HG03432 (cell line): ENCODE measurements around the gene CEND1.
"Not testable (repeated sequence)": the region's sequence is repeated elsewhere in the genome, so short reads cannot be mapped to it uniquely, and the experiment has no call there.

Experiments
- ATAC-seq: cut with Tn5 transposase; IDR thresholded peaks from one replicate; pipeline ENCODE4 v1.9.1; 2021; ENCODE audit warnings: mild to moderate bottlenecking, moderate library complexity; ENCODE audit not compliant: unreplicated experiment

CEND1 gene

DNA sequence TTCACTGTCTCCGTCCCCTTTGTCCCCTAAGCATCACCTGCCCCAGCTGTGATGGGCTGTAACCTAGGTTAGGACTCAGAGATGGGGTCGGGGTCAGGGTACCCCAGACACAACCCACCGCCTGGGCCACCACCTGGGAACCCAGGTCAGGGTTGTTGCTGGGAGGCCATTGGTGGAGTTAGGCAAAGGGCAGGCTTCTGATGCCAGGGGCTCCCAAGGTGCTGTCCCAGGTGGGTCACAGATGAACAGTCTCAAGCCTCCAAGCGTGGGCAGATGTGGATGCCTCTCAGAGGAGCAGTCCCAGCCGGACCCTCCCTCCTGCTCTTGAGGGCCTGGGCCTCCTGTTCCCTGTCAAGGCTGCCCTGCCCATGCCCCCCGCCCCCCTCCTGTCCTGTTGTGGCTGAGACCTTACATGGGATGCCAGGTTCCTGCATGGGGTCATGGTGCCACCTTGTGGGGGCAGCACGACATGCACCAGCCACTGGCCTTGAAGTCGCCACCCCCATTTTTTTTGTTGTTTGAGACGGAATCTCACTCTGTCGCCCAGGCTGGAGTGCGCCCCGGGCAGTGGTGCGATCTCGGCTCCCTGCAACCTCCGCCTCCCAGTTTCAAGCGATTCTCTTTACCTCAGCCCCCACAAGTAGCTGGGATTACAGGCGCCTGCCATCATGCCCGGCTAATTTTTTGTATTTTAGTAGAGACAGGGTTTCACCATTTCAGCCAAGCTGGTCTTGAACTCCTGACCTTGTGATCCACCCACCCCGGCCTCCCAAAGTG lies 24.7 kb downstream of the CEND1 start:
- ATAC-seq, result no peak

DNA sequence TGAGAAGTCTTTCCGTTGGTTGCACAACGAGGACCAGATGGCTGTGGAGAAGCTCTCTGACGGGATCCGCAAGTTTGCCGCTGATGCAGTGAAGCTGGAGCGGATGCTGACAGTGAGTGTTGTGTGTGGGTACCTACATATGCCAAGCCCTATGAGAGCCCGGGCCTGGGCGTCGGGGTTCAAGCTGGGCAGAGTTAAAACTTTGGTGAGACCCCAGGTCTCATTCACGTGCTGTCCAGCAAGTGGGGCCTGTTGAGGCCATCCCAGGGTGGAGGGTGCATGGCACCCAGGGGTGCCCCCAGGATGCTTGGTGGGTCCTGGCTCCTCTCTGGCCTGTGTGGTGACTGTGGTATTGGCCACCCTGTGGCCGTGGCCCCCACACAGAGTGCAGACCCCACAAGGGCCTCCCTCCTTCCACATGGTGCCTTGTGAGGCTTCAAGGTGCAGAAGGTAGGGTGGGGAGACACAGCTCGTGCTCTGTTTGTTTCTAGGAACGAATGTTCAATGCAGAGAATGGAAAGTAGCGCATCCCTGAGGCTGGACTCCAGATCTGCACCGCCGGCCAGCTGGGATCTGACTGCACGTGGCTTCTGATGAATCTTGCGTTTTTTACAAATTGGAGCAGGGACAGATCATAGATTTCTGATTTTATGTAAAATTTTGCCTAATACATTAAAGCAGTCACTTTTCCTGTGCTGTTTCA lies 25.4 kb downstream of the CEND1 start:
- ATAC-seq, result no peak

- no peak for ATAC-seq
These were observed 26.2 kb downstream of the CEND1 start for GRCh38 chr11:763549-764321.

- ATAC-seq, result no peak
These were observed 26.8 kb downstream of the CEND1 start for GRCh38 chr11:763073-763463.

DNA sequence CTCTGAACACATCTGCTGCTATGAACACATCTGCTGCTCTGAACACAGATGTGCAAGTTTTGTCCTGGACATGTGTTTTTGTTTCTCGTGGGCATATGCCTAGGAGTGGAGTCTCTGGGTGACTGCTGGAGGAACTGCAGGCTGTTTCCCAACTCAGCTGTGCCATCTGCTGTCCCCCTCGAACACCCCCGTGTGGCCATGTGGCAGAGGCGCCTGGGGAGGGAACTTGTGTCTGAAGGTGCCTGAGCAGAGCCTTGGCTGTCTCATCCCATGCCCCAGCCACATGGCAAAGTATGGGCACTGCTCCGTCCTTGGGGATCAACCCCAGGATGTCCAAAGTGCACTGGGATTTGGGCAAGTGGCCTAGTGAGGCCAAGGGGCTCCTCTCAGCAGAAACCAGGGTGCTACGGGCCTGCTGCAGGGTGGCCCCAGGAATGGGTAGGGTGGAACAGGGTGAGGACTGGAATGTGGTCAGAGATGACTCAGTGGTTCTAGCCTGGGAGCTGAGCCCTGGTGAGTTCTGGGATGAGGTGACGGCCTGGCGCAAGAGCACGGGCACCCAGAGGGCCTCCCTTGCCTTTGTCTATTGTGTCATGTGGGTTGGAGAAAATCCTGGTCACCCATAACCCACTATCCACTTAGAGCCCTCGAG lies 27.3 kb downstream of the CEND1 start:
- no peak for ATAC-seq

GRCh38 chr11:761526-762108 lies 28.3 kb downstream of the CEND1 start:
- no peak for ATAC-seq

DNA sequence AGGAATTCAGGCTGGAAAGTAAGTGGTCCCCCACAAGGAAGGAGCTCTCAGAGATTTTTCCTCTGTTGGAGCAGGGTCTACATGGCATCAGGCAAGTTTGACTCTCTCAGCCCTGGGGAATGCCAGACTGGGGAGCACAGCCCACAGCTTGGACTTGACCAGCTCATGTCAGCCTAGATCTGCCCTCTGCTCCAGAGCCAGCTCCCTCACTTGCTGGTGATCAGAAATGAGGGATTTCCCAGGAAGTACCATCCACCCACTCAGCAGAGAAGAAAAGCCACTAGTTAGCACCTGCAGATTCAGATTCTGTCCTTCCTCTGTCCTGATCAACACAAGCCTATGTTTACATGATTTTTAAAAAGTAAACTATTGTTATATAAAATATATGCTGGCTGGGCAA lies 29.7 kb downstream of the CEND1 start:
- ATAC-seq, result no peak

DNA sequence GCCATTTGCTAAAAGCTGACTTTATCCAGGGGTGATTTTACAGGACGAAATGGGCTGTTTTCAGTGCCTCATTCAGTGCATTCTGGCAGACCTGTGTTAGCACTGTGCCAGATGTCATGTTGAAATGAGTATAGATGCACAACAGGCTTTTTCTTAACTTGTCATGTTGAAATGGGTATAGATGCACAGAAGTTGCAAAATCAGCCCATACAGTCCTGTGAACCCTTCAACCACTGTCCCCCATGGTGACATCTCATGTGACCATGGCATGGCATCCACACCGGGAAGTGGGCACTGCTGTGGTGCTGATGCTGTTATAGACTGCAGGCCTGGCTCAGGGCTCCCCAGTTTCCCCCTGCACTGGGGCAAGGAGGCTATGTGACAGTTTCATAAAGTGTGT lies 40.2 kb downstream of the CEND1 start:
- ATAC-seq, result no peak

GRCh38 chr11:748007-748359 lies 41.9 kb downstream of the CEND1 start:
- peak; percentile 1 for ATAC-seq

DNA sequence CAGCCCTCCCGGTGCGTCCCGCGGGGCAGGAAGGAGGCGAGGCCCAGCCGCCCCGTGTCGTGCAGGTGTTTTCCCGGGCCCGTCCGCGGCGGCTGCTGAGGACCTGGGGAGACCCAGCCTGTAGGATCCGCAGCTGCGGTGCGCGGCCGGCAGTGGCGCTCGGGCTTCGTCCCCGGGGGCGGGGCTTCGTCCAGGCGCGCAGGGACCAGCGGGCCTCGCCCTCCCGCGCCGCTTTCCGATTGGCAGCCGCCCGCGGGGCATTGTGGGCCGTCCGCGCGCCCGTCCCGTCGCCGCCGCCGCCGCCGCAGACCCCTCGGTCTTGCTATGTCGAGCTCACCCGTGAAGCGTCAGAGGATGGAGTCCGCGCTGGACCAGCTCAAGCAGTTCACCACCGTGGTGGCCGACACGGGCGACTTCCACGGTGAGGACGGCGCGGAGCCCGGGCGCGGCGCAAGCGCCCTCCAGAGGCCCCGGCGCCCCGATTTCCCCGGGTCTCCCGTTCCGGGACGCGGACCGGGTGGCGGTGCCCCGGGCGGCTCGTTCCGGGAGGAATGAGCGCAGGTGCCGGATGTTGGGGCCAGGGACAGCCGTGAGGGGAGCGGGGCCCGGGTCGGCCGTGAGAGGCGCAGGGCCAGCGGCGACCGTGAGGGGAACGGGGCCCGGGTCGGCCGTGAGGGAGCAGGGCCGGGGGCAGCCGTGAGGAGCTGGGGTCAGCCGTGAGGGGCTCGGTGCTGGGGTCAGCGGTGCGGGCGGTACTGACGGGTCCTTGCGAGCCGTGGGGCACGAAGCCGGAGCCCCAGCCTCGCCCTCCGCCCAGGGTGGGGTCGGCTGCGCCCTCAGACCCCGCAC lies 42.5 kb downstream of the CEND1 start, which contains the start of gene TALDO1:
Gene TALDO1, plus strand, starts transcription at position 307 of the 849 bp plus-strand sequence. Its CDS starts 18 bp downstream, at position 325.
- peak; percentile 93 for ATAC-seq

- ATAC-seq, result peak; percentile 26
These were observed 43.4 kb downstream of the CEND1 start for GRCh38 chr11:746289-747157.

DNA sequence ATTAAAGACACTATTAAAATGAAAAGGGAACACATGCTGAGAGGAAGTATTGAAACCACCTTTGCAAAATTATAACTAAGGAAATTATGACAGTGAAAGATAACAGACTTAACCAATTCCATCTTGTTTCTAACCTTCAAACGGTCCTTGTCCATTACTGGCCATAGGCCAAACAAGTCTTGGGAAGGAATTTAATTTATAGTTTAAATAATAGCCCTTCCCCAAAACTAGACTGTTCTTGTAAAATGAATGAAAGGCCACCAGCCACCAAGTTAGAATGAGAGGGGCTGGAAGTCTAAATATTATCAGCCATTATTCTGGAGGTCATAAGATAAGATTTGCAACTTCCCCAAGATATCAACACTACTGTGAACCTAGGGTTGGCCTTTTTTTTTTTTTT lies 44.5 kb downstream of the CEND1 start:
- ATAC-seq, result no peak

GRCh38 chr11:742571-743201 lies 47.2 kb downstream of the CEND1 start:
- ATAC-seq, result no peak

GRCh38 chr11:742156-742546 lies 47.7 kb downstream of the CEND1 start:
- no peak for ATAC-seq

DNA sequence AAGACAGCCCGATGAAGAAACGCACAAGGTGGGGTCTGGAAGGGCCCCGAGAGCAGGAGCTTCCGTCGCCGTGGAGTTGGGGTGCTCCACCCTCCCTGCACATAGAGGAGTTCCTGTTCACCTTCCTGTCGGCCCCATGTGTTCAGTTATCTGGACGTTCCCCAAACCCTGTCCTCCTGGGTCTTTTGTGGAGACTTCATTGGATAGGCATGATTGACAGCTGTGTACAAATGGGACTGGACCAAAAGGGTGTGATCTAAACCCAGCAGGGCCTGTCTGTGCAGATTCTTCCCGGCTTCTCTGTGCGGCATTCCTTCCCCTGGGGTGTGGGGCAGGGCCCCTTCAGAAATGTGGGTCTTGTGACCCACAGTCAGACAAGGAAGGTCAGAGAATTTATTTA lies 52.0 kb downstream of the CEND1 start:
- not testable (repeated sequence) for ATAC-seq

DNA sequence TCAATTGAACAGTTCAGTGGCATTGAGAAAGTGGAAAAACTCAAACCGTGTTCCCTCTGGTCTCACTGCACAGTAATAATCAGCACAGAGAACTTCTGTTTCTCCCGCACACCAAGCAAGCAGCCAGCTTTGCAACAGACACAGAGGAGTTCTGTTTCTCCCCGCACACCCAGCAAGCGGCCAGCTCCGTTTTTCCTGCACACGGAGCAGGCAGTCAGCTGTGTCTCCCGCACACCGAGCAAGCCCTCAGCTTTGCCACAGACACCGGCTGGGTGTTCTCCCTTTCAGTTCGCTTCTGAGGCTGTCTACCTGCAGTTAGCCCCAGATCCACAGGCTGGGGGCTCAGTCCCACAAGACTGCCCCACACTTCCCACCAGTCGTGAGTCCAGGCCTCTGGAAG lies 52.5 kb downstream of the CEND1 start:
- ATAC-seq, result no peak
